ENCODE data around the gene LOXL1.
A peak's percentile ranks its signal among the peaks of the same experiment; 100 is the strongest.

The LOXL1 gene

GRCh38 chr15:73926219-73927002, at the start of gene LOXL1:
Gene LOXL1 (plus strand): TSS chr15:73926462. CDS start chr15:73926784, 322 bp downstream.
- FAIRE-seq = no peak
- DNase-seq (ENCODE audit: insufficient read length, low spot score) = peak; percentile 89
- TF ChIP-seq POLR2A (IDR thresholded peaks at IDR 0.05; ENCODE audit: low read depth, low read length) = peak; percentile 51; the same call in 1 of the 2 replicates

- FAIRE-seq (no peak), DNase-seq (ENCODE audit: insufficient read length, low spot score) (no peak)
- TF ChIP-seq POLR2A (IDR thresholded peaks at IDR 0.05; ENCODE audit: low read depth, low read length) = no peak
Observed at GRCh38 chr15:73879426-73879825, 46.8 kb upstream of the LOXL1 start.

- FAIRE-seq = no peak
- TF ChIP-seq POLR2A (IDR thresholded peaks at IDR 0.05; ENCODE audit: low read depth, low read length) = no peak
- no peak for DNase-seq (ENCODE audit: insufficient read length, low spot score)
Observed at GRCh38 chr15:73881579-73882320, 44.5 kb upstream of the LOXL1 start.

GRCh38 chr15:73882761-73883419, 43.4 kb upstream of the LOXL1 start:
- FAIRE-seq (no peak), DNase-seq (ENCODE audit: insufficient read length, low spot score) (no peak)
- no peak for TF ChIP-seq POLR2A (IDR thresholded peaks at IDR 0.05; ENCODE audit: low read depth, low read length)

- DNase-seq (ENCODE audit: insufficient read length, low spot score) (no peak), FAIRE-seq (no peak)
- no peak for TF ChIP-seq POLR2A (IDR thresholded peaks at IDR 0.05; ENCODE audit: low read depth, low read length)
Observed at GRCh38 chr15:73884159-73884558, 42.1 kb upstream of the LOXL1 start.

- FAIRE-seq = no peak
- no peak for TF ChIP-seq POLR2A (IDR thresholded peaks at IDR 0.05; ENCODE audit: low read depth, low read length)
- no peak for DNase-seq (ENCODE audit: insufficient read length, low spot score)
Observed at GRCh38 chr15:73885954-73886700, 40.1 kb upstream of the LOXL1 start.

- FAIRE-seq = no peak
- TF ChIP-seq POLR2A (IDR thresholded peaks at IDR 0.05; ENCODE audit: low read depth, low read length) = no peak
- no peak for DNase-seq (ENCODE audit: insufficient read length, low spot score)
Observed at GRCh38 chr15:73886717-73887345, 39.4 kb upstream of the LOXL1 start.

GRCh38 chr15:73887481-73887880, 38.8 kb upstream of the LOXL1 start:
- no peak for FAIRE-seq
- no peak for DNase-seq (ENCODE audit: insufficient read length, low spot score)

GRCh38 chr15:73888224-73889041, 37.8 kb upstream of the LOXL1 start:
- FAIRE-seq = no peak
- TF ChIP-seq POLR2A (IDR thresholded peaks at IDR 0.05; ENCODE audit: low read depth, low read length) = no peak

More at GRCh38 chr15:73887481-73887880, 38.8 kb upstream of the LOXL1 start:
- no peak for TF ChIP-seq POLR2A (IDR thresholded peaks at IDR 0.05; ENCODE audit: low read depth, low read length)

GRCh38 chr15:73889053-73889761, 37.1 kb upstream of the LOXL1 start:
- no peak for DNase-seq (ENCODE audit: insufficient read length, low spot score)
- TF ChIP-seq POLR2A (IDR thresholded peaks at IDR 0.05; ENCODE audit: low read depth, low read length) = no peak
- no peak for FAIRE-seq

More at GRCh38 chr15:73888224-73889041, 37.8 kb upstream of the LOXL1 start:
- DNase-seq (ENCODE audit: insufficient read length, low spot score) = no peak

- no peak for DNase-seq (ENCODE audit: insufficient read length, low spot score)
- FAIRE-seq = no peak
- TF ChIP-seq POLR2A (IDR thresholded peaks at IDR 0.05; ENCODE audit: low read depth, low read length) = no peak
Observed at GRCh38 chr15:73889762-73890124, 36.5 kb upstream of the LOXL1 start.
